Retina (tissue), 1 donor: ENCODE data around the gene VASH2.

ENCODE experiments used
- DNase-seq: peaks from one replicate; pipeline ENCODE4 v3.0.0-alpha.2; 2016

The VASH2 gene

DNA sequence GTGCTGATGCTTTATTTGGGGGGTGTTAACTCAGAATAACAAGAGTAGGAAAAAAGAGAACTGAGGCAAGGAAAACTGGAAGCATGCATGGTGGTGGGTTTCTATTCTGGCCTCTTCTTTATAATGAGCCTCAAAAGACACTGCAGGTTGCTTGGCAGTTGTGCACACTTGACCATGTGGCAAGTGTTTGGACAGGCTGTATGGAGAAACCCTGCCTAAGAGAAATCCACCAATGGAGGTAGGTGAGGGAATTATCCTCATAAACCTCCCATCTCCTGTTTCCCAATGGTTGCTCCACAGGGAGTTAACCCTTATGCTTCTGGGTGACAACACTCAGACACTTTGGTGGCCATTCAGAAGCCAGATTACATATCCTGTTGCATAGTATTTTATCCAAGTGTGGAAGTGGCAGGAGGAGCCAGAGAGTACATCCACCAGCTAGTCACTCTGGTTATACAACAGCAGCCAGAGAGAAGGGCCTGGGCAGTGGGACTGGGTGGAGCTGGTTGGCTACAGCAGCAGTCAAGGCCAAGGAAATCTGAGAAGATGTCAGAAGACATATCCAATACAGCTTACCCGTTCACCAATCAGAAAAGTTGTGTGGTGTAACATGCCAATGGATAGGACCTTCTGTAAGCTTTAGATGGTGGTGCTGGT lies 16.4 kb upstream of the VASH2 start:
- no peak for DNase-seq

DNA sequence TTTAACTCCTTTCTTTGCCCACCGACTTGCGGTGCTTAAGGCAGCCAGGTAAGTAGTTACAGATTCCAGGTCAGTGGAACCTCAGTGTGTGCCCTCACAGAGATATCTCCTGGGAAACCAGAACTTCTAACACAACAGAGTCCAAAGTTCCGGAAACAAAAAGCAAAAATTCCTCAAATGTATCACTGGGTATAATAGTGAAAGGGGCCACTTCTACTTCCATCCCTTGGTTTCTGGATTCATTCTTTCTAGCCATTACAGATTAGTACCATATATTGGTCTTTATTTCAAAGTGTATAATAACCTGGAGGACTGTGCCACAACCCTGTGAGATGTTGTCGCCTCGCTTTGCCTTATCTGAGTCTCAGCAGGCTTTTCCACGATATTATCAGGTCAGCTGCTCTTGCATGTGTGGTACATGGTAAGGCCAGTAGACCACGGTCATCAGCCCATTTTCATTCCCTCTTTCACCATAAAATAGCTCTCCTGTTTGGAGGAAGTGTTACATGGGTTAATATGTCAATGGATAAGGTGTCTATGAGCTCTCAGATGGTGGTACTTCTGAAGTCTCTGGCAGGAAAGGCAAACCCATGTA lies 14.9 kb upstream of the VASH2 start:
- no peak for DNase-seq

- no peak for DNase-seq
Measured at GRCh38 chr1:212937034-212937433, 13.3 kb upstream of the VASH2 start.

GRCh38 chr1:212938846-212939245 lies 11.5 kb upstream of the VASH2 start:
- DNase-seq = no peak

- DNase-seq = no peak
Measured at GRCh38 chr1:212941452-212941851, 8.9 kb upstream of the VASH2 start.

DNA sequence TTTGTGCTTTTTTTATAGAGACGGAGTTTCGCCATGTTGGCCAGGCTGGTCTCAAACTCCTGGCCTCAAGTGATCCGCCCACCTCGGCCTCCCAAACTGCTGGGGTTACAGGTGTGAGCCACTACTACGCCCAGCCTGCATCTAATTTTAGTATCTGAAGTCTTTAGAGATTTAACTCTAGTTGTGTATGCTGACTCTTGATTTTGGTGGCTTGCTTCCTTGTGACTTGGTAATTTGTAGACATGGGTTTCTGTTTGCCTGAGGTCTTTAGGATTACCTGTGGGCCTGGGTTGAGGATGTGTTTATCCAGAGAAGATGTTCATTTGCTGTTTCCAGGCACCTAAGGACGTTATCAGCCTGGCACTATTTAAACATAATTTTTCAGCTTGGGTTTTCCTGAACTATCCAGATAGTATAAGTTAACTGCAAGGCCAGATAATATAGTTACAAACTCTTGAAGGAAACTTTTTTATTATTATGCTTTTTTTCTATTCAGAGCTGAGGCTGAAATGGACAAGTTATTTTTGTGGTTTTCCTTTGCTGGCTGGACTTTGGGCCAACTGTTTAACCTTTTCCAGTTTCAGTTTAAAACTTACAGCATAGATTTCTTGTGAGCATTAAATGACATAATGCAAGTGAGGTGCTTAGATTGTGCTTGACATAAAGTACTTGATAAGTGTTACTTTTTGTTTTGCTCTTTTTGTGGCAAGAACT lies 7.5 kb upstream of the VASH2 start:
- DNase-seq = no peak

DNA sequence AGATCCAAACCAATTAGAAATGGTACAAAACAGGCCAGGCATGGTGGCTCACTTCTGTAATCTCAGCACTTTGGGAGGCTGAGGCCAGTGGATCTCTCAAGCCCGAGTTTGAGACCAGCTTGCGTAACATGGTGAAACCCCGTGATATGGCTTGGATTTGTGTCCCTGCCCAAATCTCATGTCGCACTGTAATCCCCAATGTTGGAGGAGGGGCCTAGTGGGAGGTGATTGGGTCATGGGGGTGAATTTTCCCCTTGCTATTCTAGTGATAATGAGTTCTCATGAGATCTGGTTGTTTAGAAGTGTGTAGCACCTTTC lies 7.0 kb upstream of the VASH2 start:
- no peak for DNase-seq

DNA sequence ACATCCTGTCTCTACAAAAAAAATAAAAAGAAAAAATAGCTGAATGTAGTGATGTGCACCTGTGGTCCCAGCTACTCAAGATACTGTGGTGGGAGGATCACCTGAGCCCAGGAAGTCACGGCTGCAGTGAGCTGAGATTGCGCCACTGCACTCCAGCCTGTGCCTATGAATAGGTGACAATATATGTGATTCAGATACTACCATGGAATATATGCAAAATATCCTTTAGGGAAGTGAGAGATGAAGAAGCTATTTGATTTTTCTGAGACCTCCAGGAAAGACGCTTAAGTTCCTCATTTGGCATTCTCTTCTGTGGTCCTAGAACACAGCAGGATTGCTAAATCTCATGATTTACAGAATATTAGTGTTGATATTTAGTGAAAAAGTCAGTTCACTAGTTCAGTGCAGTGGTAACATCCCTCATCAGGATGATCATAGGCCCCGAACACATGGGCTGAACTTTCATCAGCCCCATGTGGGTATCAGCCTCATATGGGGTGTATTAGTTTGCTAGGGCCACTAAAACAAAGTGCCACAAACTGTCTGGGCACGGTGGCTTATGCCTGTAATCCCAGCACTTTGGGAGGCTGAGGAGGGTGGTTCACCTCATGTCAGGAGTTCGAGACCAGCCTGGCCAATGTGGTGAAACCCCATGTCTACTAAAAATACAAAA lies 6.0 kb upstream of the VASH2 start:
- no peak for DNase-seq

- no peak for DNase-seq
Measured at GRCh38 chr1:212945056-212945455, 5.3 kb upstream of the VASH2 start.

- DNase-seq = no peak
Measured at GRCh38 chr1:212945463-212946160, 4.7 kb upstream of the VASH2 start.

- DNase-seq = no peak
Measured at GRCh38 chr1:212946872-212947271, 3.5 kb upstream of the VASH2 start.

GRCh38 chr1:212949771-212950170 lies 570 bp upstream of the VASH2 start:
- DNase-seq = no peak

DNA sequence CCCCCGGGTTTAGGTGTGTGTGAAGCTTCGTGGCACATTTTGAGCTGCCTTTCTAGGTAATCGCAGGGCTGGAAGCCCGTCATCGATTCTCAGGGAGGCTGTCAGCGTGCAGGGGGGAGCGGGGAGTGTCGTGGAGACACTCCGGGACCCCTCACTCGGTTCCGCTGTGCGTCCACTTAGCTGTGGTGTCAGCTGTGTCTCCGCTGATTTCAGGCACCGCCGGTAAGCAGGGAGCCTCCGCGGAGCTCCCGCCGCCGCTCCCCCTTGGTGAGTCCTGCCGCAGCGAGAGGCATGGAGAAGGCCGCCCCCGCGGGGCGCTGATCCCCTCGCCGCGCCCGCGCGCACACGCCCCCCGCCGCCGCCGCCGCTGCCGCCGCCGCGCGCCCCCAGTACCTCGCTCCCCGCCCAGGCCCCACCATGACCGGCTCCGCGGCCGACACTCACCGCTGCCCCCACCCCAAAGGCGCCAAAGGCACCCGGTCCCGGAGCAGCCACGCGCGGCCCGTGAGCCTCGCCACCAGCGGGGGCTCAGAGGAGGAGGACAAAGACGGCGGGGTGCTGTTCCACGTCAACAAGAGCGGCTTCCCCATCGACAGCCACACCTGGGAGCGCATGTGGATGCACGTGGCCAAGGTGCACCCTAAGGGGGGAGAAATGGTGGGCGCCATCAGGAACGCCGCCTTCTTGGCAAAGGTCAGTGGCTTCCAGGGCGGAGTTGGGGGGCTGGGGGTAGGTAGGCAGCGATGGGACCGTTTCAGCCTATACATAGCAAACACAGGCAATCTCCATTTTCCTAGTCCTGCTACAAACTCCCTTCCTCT lies 995 bp downstream of the VASH2 start:
- peak; percentile 43 for DNase-seq

GRCh38 chr1:212951947-212952640 lies 1.8 kb downstream of the VASH2 start:
- no peak for DNase-seq

DNA sequence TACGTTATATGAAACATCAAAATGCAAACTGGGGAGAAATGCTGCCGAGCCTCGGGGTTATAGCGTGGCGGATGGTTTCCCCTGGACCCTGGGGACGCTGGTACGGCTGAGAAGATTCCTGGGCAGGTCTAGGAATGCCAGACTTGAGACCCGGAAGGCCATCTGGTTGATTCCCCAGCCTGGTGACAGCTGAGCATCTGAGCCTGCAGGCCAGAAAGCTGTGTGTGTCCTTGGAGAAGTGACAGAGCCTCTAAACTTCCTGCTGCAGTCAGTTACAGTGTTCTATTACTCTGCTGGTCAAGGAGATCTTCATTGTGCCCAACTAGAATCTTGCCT lies 2.3 kb downstream of the VASH2 start:
- no peak for DNase-seq

- no peak for DNase-seq
Measured at GRCh38 chr1:212953321-212953720, 3.0 kb downstream of the VASH2 start.

DNA sequence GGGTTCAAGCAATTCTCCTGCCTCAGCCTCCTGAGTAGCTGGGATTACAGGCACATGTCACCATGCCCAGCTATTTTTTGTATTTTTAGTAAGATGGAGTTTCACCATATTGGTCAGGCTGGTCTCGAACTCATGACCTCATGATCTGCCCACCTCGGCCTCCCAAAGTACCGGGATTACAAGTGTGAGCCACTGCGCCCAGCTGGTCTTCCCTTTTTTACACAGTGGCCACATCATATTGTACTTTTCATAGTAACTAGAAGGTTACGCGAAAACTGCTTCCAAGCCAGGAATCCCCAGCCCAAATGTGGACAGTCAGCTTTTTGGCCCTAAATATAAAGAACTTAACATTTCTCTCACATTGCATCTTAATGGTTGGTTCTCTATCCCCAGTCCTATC lies 4.2 kb downstream of the VASH2 start:
- DNase-seq = no peak

DNA sequence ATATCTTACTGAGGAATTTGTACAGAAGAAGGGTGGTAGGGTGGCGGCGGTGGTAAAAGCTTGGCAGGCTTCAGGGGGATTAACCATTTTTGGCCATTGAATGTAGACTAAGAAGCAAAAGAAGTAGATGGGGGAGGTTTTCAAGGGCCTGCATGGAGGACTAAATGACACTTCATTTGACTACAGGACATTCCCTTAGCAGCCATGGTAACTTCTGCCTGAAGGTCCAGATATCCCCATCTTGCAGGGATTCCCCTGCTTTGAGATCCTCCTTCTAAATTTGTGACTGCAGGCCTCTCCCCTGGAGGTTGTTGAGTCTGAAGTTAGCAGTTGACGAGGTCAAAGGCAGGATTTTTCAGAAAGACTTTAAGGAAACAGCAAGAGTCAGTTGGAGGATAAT lies 4.8 kb downstream of the VASH2 start:
- no peak for DNase-seq

DNA sequence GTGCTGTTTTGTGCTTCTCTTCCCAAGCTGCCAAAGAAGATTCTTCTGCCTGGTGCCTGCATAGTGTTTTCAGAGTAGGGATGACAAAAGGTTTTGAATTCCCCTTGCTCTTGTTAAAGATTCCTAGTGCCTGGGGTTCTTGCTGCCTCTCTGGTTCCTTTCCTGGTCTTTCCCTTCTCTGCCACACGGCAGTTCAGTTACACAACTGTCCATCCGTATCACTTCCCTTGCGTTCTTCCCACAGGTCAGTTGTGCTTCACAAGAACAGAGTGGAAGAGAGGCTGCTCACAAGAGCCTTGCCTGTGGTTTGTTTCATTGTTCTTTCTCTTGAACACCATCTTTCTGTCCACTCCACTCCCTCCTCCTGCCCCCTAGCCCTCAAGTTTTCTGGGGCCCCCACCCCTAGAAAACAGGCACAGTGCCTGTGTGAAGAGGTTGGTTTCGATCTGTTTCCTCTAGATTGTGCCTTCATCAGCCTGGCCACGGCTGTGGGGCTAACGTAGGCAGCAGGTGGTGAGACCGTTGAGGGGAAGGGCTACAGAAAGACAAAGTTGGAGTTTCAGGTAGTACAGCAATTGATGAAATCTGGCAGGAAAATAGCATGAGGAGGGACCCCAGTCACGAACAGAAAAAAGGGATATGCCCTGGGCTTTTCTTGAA lies 5.8 kb downstream of the VASH2 start:
- DNase-seq = no peak

- DNase-seq = no peak
Measured at GRCh38 chr1:212957546-212957945, 7.2 kb downstream of the VASH2 start.

DNA sequence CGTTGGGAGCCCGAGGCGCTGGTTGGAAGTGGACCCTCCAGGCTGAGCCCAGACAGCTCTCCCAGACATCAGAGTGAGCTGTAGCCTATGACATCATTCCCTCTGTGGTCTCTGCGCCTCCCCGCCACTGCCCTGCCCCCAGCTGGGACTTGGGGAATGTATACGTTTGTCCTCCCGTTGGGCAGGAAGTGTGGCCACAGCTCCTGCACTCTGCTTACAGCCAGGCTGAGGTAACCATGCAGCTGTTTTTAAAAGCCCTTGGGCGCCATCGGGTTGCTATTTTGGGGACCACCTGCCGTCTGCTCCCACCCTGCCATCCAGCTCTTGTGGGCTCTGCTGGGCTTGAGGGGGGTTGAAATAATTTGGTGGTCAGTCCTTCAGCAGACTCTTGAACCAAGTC lies 7.8 kb downstream of the VASH2 start:
- DNase-seq = peak; percentile 59
